Lower lobe of right lung (tissue), 2 donors: Measurements from ENCODE around the gene SYCE1. TPM values are rescaled to one million over a fixed set of nuclear protein-coding genes. Genes with fewer than 3 reads are reported as not detected.

ENCODE experiments used
- ATAC-seq, 2 donors: fragments of 200-7000 bp; cut with Tn5 transposase; one replicate each; pipeline ENCODE4 v1.9.1; 2020 to 2022; ENCODE audit warnings: mild to moderate bottlenecking in 2 of 2, moderate library complexity in 2 of 2
- DNase-seq: peaks from one replicate; pipeline ENCODE4 v3.0.0-alpha.2; 2020
- H3K27ac ChIP-seq: fragments of 200-600 bp; one replicate; pipeline ENCODE4 v1.8.0; 2022
- H3K27me3 ChIP-seq: fragments of 200-600 bp; one replicate; pipeline ENCODE4 v1.8.0; 2022; ENCODE audit warnings: low read depth
- H3K36me3 ChIP-seq: fragments of 200-600 bp; one replicate; pipeline ENCODE4 v1.8.0; 2022; ENCODE audit warnings: mild to moderate bottlenecking
- H3K4me1 ChIP-seq: fragments of 200-600 bp; one replicate; pipeline ENCODE4 v1.8.0; 2022
- H3K4me3 ChIP-seq: fragments of 200-600 bp; one replicate; pipeline ENCODE4 v1.8.0; 2022; ENCODE audit warnings: mild to moderate bottlenecking
- H3K9me3 ChIP-seq: fragments of 200-600 bp; one replicate; pipeline ENCODE4 v1.8.0; 2022
- intact Hi-C: fragments of 100-400 bp; cut with DNase I; formaldehyde crosslinking; loops from one replicate; pipeline ENCODE4 v1.11.0; 2022
- total RNA-seq: library from RNA; stranded (reverse); fragmentation: NEBNext Ultra II Directional; extraction: Animal tissue kit (Norgen Biotek cat#: 25700); gene quantifications from one replicate; pipeline ENCODE4 v1.2.1, GENCODE V29; 2021
- TF ChIP-seq, protein P1 (sequence below): fragments of 200-600 bp; IDR thresholded peaks from one replicate; pipeline ENCODE4 v1.8.0; 2022; ENCODE audit warnings: antibody characterized with exemption, mild to moderate bottlenecking
- donor health status: DM: no; HTN: yes; CAD: no; lungs with severe emphysema.

The SYCE1 gene
- total RNA-seq, 1 donor from 2014 or later = 0.74 TPM

DNA sequence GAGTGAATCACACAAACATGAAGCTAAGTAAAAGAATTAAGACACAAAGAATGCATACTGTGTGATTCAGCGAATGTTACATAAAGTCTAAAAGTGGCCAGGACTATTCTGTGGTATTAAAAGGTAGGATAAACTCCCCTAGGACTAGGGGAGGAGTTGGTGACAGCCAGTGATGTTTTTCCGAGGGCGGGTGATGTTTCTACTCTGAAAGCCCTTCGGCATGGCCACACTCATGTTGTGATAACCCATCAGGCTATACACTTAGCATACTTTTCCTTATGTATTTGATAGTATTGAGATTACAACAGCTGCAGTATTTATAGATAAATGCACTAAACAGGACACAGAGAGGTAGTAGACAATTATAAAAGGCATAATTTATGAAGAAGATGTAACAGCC is 54.0 kb downstream of the SYCE1 start:
- intact Hi-C loops = no loop called here
- Histone ChIP-seq H3K27ac (no peak overlapping the region), H3K36me3 (no peaks in the 10 kb centered on the region), H3K4me1 (no peaks in the 10 kb centered on the region), H3K27me3 (no peaks in the 10 kb centered on the region), H3K9me3 (peaks cover 4% of the 10 kb centered on the region), H3K4me3 (no peak overlapping the region)
- ATAC-seq (no peak), DNase-seq (no peak)
- TF ChIP-seq, protein P1, sequence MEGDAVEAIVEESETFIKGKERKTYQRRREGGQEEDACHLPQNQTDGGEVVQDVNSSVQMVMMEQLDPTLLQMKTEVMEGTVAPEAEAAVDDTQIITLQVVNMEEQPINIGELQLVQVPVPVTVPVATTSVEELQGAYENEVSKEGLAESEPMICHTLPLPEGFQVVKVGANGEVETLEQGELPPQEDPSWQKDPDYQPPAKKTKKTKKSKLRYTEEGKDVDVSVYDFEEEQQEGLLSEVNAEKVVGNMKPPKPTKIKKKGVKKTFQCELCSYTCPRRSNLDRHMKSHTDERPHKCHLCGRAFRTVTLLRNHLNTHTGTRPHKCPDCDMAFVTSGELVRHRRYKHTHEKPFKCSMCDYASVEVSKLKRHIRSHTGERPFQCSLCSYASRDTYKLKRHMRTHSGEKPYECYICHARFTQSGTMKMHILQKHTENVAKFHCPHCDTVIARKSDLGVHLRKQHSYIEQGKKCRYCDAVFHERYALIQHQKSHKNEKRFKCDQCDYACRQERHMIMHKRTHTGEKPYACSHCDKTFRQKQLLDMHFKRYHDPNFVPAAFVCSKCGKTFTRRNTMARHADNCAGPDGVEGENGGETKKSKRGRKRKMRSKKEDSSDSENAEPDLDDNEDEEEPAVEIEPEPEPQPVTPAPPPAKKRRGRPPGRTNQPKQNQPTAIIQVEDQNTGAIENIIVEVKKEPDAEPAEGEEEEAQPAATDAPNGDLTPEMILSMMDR = no peak

DNA sequence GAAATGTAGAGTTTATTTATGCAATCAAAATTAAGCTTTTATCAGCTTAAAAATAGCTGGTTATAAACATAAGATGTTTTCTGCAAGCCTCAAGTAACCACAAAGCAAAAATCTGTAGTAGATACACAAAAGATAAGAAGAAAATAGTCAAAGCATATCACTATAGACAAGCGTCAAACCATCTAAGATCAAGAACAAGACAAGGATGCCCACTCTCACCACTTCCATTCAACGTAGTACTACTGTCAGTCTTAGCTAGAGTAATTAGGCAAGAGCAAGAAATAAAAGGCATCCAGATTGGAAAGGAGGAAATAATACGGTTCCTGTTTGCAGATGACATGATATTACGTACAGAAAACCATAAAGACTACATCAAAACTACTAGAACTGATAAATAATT is 55.7 kb downstream of the SYCE1 start:
- ATAC-seq (no peak), DNase-seq (no peak)
- Histone ChIP-seq H3K9me3 (peaks cover 4% of the 10 kb centered on the region), H3K27me3 (no peaks in the 10 kb centered on the region), H3K36me3 (no peaks in the 10 kb centered on the region), H3K4me1 (no peaks in the 10 kb centered on the region), H3K27ac (no peak overlapping the region), H3K4me3 (no peak overlapping the region)
- intact Hi-C loops = no loop called here
- TF ChIP-seq, protein P1 = no peak

Other genes starting within 250 kb of the SYCE1 start
- gene CALY, start 228.7 kb downstream of the SYCE1 start, total RNA-seq = not detected
- gene PRAP1, start 218.2 kb downstream of the SYCE1 start, total RNA-seq = not detected
- 31.0 TPM for gene FUOM, start 207.6 kb downstream of the SYCE1 start, total RNA-seq
- 59.5 TPM for gene ECHS1, start 192.2 kb downstream of the SYCE1 start, total RNA-seq
- 6.9 TPM for gene PAOX, start 186.3 kb downstream of the SYCE1 start, total RNA-seq
- 41.7 TPM for gene MTG1, start 171.4 kb downstream of the SYCE1 start, total RNA-seq
- gene SPRN, start 141.0 kb downstream of the SYCE1 start, total RNA-seq = not detected
- gene SCART1, start 111.6 kb downstream of the SYCE1 start, total RNA-seq = 2.4 TPM
- gene CYP2E1, start 38.2 kb downstream of the SYCE1 start, total RNA-seq = 0.86 TPM
- gene FRG2B, start 61.2 kb upstream of the SYCE1 start, total RNA-seq = not detected